Neural progenitor cell (in vitro differentiated cells): ENCODE data around the gene COMMD3. TPM values are rescaled to one million over a fixed set of nuclear protein-coding genes. Genes with fewer than 3 reads are reported as not detected.

Experiments used
- DNase-seq: peaks from one replicate; pipeline ENCODE4 v3.0.0-alpha.2; 2016; ENCODE audit warnings: low spot score
- H2AFZ ChIP-seq: fragments of 200-600 bp; sonication (generic); replicated peaks from 2 replicates; pipeline ENCODE4 v1.6.1; 2016; ENCODE audit warnings: antibody characterized with exemption
- H3F3A ChIP-seq: fragments of 200-600 bp; sonication (generic); 2 replicates; pipeline ENCODE4 v1.6.1; 2016; ENCODE audit warnings: antibody characterized with exemption, low read depth
- H3K27ac ChIP-seq: fragments of 200-600 bp; sonication (generic); 2 replicates; pipeline ENCODE4 v1.5.1; 2016; ENCODE audit warnings: mild to moderate bottlenecking
- H3K27me3 ChIP-seq: fragments of 200-600 bp; sonication (generic); 2 replicates; pipeline ENCODE4 v1.6.1; 2016; ENCODE audit warnings: mild to moderate bottlenecking, moderate library complexity
- H3K36me3 ChIP-seq: fragments of 200-600 bp; sonication (generic); 2 replicates; pipeline ENCODE4 v1.5.1; 2016
- H3K4me1 ChIP-seq: fragments of 200-600 bp; sonication (generic); 2 replicates; pipeline ENCODE4 v1.6.1; 2016; ENCODE audit warnings: mixed run types
- H3K4me2 ChIP-seq: fragments of 200-600 bp; sonication (generic); 2 replicates; pipeline ENCODE4 v1.6.1; 2016
- H3K4me3 ChIP-seq: fragments of 200-600 bp; sonication (generic); 2 replicates; pipeline ENCODE4 v1.5.1; 2016
- H3K79me2 ChIP-seq: fragments of 200-600 bp; sonication (generic); 2 replicates; pipeline ENCODE4 v1.6.1; 2016; ENCODE audit warnings: low read depth
- H3K9ac ChIP-seq: fragments of 200-600 bp; sonication (generic); 2 replicates; pipeline ENCODE4 v1.6.1; 2016
- H3K9me3 ChIP-seq: fragments of 200-600 bp; sonication (generic); 2 replicates; pipeline ENCODE4 v1.5.1; 2016; ENCODE audit warnings: low read depth
- H4K20me1 ChIP-seq: fragments of 200-600 bp; sonication (generic); 2 replicates; pipeline ENCODE4 v1.6.1; 2016; ENCODE audit warnings: low read depth
- H3K27ac Mint-ChIP-seq: 3 replicates; pipeline ENCODE4 v1.8.0; 2021; ENCODE audit warnings: mixed read lengths
- H3K27me3 Mint-ChIP-seq: 2 replicates; pipeline ENCODE4 v1.8.0; 2022; ENCODE audit warnings: low read depth, mild to moderate bottlenecking, inconsistent platforms, moderate library complexity, mixed read lengths; ENCODE audit not compliant: insufficient read depth
- H3K36me3 Mint-ChIP-seq: 3 replicates; pipeline ENCODE4 v1.8.0; 2021; ENCODE audit warnings: mixed read lengths
- H3K4me1 Mint-ChIP-seq: 3 replicates; pipeline ENCODE4 v1.8.0; 2021; ENCODE audit warnings: mixed read lengths
- H3K4me3 Mint-ChIP-seq: 3 replicates; pipeline ENCODE4 v1.8.0; 2021; ENCODE audit warnings: mild to moderate bottlenecking, moderate library complexity, mixed read lengths
- H3K9me3 Mint-ChIP-seq: 3 replicates; pipeline ENCODE4 v1.8.0; 2020; ENCODE audit warnings: mixed read lengths
- CTCF ChIP-seq: fragments of 200-600 bp; sonication (generic); IDR thresholded peaks from 2 replicates; pipeline ENCODE4 v1.5.1; 2017; ENCODE audit warnings: antibody characterized with exemption, mild to moderate bottlenecking
- EZH2 ChIP-seq: fragments of 200-600 bp; sonication (generic); IDR thresholded peaks from 2 replicates; pipeline ENCODE4 v1.6.1; 2017; ENCODE audit warnings: antibody characterized with exemption, mild to moderate bottlenecking, moderate library complexity
- EZH2phosphoT487 ChIP-seq: fragments of 200-600 bp; sonication (generic); IDR thresholded peaks from 2 replicates; pipeline ENCODE4 v1.6.1; 2017; ENCODE audit warnings: antibody characterized with exemption
- small RNA-seq: library from RNA; depleted of rRNA; stranded (forward); fragments of <200 nt; gene quantifications from one replicate; pipeline ENCODE3, GENCODE V24; 2015
- total RNA-seq: library from RNA; depleted of rRNA; stranded (reverse); fragments of >200 nt; gene quantifications from 2 replicates; pipeline ENCODE4 v1.2.3, GENCODE V29; 2015; ENCODE audit warnings: low replicate concordance

COMMD3 gene
- total RNA-seq, 1 donor from 2014 or later, result 16.3 TPM

GRCh38 chr10:22369434-22370072 lies 53.4 kb downstream of the COMMD3 start:
- no peaks in the 10 kb centered on the region for H3K9me3 Mint-ChIP-seq

More at GRCh38 chr10:22369434-22370072, 53.4 kb downstream of the COMMD3 start:
- no peaks in the 10 kb centered on the region for H3K27me3 ChIP-seq
- no peak overlapping the region for H3K9ac ChIP-seq
- Mint-ChIP-seq H3K27me3 (no peaks in the 10 kb centered on the region), H3K4me1 (peaks cover 9% of the 10 kb centered on the region), H3K4me3 (no peak overlapping the region), H3K27ac (no peak overlapping the region), H3K36me3 (no peaks in the 10 kb centered on the region)
- TF ChIP-seq CTCF (no peak), EZH2 (no peak), EZH2phosphoT487 (no peak)
- H3F3A ChIP-seq, result no peaks in the 10 kb centered on the region
- H3K4me1 ChIP-seq, result peaks cover 17% of the 10 kb centered on the region
- no peaks in the 10 kb centered on the region for H3K79me2 ChIP-seq
- H3K36me3 ChIP-seq, result no peaks in the 10 kb centered on the region
- no peak overlapping the region for H2AFZ ChIP-seq
- no peak overlapping the region for H3K4me2 ChIP-seq
- no peaks in the 10 kb centered on the region for H4K20me1 ChIP-seq
- DNase-seq, result no peak
- H3K9me3 ChIP-seq, result no peaks in the 10 kb centered on the region
- H3K27ac ChIP-seq, result no peak overlapping the region
- H3K4me3 ChIP-seq, result no peak overlapping the region

Small RNAs within 50 kb of the gene (small RNA-seq; reads per million reads assigned to genes)
- gene AL158211.3, result not detected

Other genes starting within 250 kb of the COMMD3 start
- not detected in 2 replicates for gene EBLN1, start 98.4 kb upstream of the COMMD3 start, total RNA-seq
- 39.9 and 59.1 TPM in 2 replicates for gene BMI1, start 4.7 kb downstream of the COMMD3 start, total RNA-seq
- 0.71 and 2.3 TPM in 2 replicates for gene SPAG6, start 29.1 kb downstream of the COMMD3 start, total RNA-seq